Right kidney (tissue), 1 donor: Measurements from ENCODE around the gene S100A1.

Experiments used
- DNase-seq: peaks from one replicate; pipeline ENCODE4 v3.0.0-alpha.2; 2016

The S100A1 gene

DNA sequence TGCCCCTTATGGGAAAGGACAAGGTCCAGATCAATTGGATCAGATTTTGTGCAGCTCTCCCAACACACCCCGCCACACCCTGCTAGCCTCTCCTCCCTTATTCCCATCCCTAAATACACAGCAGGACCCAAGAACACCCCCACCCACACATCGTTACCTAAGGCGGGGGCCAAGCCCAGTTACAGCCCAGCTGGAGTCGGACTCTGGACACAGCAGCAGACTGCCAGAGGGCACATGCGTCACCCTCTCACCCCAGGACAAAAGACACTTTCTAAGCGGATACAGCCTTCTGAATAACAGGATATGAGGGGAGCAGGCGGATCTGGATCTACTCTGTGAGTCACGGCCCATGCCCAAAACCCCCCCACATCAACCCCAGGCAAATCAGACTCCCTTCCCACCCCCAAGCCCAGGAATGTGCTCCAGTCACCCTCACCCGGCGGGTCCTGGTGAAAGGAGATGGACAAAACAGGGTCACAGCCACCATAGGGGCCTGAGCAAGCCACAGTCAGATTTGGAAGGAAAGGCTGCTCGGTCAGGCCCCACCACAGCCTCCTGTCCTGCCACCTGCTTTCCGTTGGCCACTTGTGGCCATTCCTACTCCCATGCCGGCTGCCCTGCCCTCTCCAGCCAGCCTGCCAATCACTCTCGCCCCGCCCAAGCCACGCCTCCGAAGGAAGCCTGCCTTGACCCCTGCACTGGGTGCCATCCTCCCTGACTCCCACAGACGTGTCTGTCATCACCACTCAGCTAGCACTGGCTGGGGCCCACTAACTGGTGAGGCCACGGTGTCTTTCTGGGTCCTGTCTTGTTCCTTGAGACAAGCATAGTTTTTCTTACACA, 19.3 kb upstream of the S100A1 start:
- DNase-seq = peak; percentile 64

DNA sequence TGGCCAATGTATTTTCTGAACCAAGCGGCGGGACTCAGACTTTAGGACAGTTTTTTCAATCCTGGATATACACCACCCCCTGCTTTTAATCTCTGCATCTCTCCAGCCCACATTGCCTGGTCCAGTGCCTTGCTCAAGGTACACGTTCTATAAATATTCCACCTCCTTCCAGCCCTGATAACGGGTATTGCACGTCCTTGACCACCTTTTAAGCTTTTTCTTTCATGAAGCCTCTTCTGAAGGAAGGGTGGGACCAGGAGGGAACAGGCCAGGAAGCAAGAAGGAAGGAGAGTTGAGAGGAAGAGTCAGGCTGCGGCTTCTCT, 18.7 kb upstream of the S100A1 start:
- no peak for DNase-seq

DNA sequence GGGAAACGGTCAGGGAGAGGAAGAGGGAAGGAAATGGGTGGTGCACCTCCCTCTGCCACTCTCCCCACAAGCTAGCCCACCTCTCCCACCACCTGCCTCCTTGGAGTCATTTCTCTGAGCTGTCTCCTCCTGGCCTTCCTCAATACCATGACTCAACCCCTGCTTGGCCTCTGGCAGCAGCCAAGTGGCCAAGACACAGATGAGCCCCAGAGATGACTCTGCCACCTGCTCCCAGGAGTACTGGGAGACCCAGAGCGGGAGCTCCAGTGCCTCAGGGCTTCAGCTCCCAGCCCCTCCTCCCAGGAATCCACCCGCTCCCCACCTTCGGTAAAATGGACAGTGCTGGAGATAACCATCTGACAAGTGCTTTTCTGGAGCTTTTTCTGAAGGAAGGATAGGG, 17.9 kb upstream of the S100A1 start:
- no peak for DNase-seq

DNA sequence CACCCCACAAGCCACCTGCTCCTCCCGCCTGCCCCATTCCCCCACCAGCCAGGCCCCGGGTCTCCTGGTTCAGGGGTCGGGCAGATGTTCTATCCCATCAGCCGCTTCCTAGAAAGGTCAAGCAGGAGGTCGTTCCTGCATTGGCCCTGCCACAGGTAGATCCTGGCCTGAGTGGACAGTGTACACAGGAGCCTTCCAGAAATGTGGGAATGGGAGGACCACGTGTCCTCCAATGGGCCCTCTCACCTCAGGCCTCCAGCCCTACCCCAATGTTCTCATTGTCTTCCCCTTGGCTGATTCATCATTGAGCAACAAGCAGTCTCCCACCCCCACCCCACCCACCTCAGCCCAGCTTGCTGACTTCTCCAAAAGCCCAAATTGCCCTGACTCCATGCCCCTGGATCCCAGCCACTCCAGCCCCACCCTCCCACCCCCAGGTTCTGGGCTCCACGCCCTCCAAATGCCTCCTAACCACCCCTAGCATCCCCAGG, 17.4 kb upstream of the S100A1 start:
- no peak for DNase-seq

DNA sequence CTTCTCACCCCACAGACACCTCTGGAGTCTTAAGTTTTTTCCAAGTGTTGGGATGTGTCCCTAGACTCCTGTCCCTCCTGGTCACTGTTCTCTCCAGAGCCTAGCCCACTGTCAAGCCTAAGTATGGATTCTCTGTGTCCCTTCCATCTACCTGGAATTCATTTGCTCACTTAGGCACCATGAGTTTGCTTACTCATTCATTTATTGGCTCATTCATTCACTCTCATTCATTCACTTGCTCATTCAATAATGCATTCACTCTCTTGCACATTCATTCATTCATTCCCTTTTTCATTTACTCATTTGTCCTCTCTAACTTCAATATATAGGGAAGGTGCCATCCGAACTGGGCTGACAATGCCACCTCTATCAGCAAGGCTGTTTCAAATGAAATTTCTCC, 16.9 kb upstream of the S100A1 start:
- no peak for DNase-seq

DNA sequence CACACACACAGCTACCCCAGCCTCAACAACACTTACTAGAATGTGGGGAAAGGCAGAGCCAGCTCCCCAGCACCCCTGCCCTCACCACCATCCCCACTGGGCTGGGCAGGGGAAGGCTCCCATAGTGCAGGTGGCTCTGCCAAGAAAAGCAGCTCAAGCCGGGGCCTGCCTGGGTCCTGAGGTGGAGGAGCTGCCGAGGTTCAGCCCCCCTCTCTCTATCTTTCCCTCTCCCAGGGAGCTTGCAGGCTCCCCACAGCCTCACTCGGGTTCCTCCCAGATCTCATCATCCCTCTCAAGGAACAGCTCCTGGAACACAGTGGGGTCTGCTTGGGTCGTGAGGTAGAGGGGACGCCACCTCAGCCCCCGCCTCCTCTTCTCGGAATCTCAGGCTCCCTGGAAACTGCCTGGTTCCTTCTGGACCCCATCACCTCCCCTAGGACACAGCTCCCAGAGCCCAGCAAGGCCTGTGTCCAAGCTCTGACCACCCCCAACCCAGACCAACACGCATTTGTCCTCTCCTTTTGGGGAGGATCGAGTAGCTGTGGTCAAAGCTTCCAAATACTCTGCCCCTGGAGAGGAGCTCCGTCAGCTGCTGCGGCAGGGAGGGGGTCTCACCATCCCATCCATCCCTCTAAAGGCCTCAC, 16.0 kb upstream of the S100A1 start:
- peak; percentile 71 for DNase-seq

DNA sequence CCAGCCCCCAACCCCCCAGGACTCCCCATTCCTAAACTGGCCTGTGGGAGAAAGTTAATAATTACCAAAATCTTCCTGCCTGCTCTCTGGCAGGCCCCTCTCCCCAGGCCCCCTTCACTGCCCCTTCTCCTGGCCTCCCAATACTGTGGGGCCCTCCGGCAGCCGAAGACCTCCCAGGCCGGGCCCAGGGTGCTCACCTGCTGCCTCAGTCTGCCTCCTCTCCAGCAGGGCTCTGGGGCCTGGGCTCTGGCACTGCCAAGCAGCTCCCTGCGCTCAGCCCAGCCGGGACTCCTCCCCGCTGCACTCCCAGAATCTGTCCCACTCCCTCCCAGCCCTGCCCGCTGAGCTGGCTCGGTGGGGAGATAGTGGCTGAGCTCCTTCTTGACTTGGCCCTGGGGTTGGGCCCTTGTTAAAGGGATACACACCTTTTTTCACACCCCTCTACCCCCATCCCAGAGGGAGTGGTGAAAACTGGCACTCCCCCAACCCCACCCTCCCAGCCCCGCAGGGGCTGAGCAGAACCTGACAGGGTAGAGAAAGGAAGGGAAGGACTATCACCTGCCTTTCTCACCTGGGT, 15.4 kb upstream of the S100A1 start, which contains the start of gene S100A16:
Gene S100A16, minus strand, starts transcription at position 383 of the 577 bp plus-strand sequence. CDS start 4,986 bp downstream, outside the sequence.
- DNase-seq = peak; percentile 71

DNA sequence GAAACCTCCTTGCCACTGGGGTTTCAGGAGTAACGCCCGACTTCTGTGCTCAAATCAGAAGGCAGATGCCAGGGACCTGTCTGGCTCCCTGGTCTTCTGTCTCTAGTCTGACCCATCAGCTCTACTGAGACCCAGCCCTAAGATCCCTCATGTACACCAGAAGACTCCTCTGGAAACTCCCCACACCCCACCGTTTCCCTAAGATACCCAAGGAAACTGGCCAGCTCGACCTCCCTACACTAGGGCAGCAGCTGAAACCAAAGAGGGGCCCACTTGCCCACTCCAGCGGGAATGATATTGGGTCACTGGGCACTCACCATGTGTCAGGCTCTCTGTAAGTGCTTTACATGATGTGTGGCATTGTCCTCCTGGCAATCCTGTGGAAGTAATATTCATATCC, 14.8 kb upstream of the S100A1 start:
- DNase-seq = no peak

DNA sequence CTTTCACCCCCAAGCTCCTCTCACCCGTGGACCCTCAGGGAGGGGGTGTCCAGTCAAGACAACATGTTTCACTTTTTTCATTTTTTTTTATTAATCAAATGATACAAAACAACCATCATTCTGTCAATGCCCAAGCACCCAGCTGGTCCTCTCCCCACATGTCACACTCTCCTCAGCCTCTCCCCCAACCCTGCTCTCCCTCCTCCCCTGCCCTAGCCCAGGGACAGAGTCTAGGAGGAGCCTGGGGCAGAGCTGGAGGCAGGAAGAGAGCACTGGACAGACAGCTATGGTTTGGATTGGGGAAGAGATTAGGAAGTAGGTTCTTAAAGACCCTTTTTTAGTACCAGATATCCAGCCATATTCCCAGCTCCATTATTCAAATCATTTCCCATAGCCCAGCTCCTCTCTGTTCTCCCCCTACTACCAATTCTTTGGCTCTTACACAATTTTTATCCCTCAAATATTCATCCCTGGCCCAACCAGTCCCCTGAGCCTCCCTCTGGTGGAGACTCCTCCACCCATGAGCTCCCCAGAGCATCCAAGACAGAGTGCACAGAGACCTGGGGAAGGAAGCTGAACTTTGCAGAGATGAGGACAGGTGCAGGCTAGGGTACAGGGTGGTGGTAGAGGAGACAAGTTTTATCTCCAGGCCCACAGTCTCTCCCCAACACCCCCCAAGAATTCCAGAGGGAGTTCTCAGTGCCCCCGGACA, 13.9 kb upstream of the S100A1 start:
- DNase-seq = no peak

DNA sequence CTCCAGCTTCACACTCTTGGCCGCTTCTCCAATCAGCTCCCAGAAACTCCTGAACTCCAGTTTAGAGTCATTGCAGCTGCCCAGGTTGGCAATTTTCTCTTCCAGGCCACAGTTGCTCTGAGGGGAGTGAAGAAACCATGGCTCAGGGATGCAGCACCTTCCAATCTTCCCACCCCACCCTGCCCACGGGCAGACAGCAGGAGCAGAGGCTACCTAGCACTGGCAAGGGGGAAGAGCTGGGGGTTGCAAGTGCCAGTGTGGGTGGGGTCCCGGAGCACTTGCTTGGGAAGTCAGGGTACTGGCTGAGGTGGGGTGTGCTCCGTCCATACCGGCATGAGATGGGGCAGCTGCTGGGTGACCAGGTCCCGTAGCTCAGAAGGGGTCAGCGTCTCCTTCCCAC, 13.3 kb upstream of the S100A1 start:
- DNase-seq = no peak

DNA sequence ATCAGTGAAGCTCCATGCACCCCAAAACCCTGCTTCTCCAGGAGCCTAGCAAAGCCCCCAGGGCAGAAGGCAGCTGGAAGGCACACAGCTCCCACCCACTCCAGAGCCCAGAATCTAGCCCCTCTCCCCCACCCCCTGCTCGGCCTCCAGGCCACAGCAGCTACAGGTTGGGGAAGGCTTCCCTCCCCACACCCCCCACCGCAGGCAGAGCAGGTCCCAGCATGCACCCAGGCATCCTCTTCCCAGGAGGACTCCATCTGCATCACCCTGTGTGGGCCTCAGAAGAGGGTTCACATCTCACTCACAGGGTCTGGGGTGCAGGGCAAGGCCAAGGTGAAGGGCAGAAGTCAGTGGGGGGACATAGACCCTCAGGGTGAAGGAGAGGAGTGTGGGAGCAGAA, 12.8 kb upstream of the S100A1 start:
- DNase-seq = no peak

DNA sequence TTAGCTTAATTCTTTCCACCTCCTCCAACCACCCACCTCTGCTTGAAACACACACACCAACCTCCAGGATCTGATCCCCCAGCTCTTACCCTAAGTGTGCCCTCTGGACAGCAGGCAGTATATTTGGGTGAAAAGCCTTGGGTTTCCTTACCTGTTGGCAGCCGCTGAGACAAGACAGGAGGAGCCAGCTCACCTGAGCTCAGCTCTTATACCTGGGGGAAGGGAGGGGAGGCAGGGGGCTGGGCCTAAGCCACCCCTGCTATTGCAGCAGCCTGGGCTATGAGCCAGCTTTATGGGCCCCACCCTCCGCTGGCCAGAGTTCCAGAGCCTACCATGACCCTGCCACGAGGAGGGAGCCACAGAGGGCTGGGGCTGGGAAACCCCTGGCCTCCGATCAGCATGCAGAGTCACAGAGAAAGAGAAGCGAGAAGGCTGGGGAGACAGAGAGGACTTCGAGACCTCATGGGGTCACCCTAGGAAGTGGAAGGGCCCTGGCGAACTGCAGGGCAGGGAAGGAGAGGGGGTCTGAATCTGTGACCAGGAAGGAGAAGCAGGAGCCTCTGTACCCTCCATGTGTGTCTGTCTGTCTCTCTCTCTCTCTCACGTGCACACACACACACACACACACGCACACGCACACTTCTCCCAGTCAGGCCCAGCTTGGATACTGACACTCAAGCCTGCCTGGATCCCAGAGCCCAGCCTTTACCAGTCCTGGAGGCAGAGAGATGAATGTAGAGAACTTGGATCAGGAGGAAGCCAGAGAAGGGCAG, 11.9 kb upstream of the S100A1 start, which contains the start of gene S100A14:
Gene S100A14, minus strand, starts transcription at position 182 of the 773 bp plus-strand sequence. CDS start 467 bp downstream, outside the sequence.
- DNase-seq = no peak

DNA sequence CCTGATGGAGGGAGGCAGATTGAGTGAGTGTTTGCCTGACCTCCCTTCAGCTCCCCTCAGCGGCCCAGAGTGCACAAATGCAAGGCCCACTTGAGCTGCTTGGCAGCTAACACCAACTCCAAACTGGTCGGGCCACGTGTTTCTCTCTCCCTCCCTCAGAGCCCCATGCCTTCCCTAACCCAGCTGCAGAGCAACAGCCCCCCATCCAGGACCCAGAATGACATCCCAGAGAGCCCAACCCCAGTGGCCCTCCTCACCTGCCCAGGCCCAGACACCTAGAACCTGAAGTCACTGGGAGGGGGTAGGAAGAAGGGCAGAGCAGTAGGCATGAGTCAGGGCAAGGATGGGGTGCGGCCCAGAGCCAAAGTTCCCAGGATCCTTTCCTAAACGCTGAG, 11.3 kb upstream of the S100A1 start:
- no peak for DNase-seq

DNA sequence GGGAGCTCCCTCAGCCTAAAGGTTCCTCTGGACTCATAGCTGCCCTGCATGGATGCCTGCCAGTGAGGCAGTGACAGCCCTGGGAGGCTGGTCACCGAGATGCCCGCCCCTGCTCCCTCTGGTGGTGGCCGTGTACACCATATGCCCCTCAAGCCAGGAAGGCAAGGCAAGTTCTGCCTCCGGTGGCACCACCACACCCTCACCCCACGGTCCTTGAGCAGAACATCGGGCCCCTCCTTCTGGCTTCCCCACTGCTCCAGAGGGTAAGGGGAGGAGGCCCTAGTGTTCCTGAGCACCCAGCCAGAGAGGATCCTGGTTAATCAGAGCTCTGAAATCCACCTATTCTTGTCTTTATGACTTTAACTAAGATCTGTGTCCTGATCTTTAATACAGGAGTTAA, 10.6 kb upstream of the S100A1 start:
- DNase-seq = no peak

DNA sequence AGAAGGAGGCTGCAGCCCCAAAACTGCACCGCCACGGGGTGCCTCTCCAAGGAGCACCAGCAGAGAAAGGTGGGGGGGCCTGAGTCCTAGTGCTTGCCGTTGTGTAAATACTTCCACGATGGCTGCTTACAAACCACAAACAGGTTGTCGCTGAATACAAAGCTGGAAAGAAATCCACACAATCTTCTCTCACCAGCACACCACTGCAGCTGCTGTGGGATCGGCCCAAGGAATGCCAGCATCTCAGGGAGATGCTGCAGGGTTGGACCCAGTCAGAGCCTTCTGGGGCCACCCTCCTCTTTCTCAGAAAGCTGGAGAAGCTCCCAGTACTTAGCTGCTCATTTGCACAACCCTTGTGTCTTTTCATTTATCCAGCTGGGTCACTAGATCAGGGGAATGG, 9.1 kb upstream of the S100A1 start:
- DNase-seq = no peak

DNA sequence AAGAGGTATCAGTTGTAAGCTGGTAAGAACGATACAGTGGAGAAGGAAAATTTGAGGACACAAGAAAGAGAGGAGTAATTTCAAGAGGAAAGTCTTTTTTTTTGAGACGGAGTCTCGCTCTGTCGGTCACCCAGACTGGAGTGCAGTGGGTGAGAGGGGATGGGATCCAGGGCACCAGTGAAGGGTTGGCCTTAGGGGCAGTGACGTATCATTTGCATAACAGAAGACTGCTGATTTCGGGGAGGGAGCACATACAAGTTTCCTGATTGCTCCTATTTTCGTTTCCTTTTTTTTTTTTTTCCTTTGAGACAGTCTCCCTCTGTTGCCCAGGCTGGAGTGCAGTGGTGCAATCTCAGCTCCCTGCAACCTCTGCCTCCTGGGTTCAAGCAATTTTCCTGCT, 5.1 kb upstream of the S100A1 start:
- no peak for DNase-seq

DNA sequence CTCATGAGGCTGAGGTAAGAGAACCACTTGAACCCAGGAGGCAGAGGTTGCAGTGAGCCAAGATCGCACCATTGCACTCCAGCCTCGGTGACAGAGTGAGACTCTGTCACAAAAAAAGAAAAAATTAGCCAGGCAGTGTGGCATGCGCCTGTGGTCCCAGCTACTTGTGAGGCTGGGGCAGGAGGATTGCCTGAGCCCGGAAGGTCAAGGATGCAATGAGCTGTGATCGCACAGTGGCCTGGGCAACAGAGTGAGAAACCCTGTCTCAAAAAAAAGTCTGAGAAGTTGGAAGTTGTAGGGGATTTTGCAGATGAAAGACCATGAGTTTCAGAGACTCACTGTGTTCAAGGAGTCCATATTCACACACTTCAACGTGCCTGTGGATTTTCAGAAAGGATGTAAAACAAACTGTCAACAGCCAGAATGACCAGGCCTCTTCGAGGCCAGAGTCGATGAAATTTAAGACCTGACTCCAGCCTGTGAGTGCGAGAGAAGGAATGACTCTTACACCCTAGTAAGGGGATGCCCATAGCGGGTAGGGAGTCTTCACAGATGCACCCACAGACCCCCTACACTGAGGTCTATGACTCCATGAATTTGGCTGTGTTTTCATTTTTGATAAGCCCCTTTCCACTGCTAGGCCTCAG, 3.1 kb upstream of the S100A1 start:
- DNase-seq = no peak

DNA sequence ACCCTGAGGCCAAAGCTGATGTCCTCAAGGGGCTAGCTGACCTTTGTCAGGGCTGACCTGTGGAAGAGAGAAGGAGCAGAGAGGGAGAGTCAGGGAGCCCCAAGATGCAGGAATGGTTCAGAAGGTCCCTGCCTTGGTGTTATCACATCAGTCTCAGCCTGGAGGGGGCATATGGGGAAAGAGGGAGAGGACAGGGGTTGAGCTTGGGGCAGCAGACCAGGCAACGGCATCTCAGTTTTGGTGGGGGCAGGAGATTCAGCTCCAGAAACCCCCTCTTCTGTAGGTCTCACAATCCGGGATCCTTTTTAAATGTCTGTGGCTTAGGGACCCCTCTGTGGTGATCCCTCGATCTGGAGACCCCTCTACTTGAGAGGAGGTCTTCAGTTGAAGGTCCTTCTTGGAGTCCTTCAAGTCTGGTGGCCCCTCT, 1.7 kb upstream of the S100A1 start:
- no peak for DNase-seq

DNA sequence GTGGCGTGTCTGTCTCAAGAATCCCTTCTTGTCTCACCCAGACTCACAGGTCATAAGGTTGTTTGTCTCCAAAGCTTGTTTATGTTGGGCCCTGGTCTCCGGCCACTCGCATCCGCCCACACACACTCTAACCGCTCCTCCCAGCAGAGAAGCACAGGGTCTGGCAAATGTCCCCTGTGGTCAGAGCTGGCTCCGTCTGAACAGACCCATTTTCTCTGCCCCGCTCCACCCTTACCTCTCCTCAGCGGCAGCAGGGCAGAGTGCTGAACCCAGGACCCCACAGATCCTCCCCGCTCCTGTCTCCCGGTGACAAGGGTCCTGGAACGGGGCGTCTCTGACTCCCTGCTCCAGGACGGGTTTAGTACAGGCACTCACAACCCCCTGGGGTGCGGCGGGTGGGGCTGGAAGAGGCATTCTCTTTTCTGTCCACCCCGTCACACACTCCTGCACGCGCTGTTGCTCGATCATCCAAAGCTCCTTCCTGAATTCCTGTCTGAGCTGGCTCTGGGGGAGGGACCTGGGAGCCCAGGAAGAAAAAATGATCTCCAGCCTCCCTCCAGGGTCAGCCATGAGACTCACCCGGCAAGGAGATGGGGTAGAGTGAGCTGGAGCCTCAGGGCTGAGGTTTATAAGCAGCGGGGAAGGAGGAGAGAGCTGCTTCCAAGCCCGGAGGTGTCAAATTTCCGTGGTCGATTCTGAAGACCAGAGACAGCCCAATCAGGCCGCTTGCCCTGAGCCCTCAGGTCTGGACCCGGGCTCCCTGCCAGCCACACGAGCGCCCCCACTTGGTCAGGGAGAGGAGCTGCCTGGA, 1.1 kb upstream of the S100A1 start, which contains the start of gene S100A13:
Gene S100A13, minus strand, starts transcription at position 602 of the 811 bp plus-strand sequence. CDS start 1,033 bp downstream, outside the sequence.
- peak; percentile 91 for DNase-seq

DNA sequence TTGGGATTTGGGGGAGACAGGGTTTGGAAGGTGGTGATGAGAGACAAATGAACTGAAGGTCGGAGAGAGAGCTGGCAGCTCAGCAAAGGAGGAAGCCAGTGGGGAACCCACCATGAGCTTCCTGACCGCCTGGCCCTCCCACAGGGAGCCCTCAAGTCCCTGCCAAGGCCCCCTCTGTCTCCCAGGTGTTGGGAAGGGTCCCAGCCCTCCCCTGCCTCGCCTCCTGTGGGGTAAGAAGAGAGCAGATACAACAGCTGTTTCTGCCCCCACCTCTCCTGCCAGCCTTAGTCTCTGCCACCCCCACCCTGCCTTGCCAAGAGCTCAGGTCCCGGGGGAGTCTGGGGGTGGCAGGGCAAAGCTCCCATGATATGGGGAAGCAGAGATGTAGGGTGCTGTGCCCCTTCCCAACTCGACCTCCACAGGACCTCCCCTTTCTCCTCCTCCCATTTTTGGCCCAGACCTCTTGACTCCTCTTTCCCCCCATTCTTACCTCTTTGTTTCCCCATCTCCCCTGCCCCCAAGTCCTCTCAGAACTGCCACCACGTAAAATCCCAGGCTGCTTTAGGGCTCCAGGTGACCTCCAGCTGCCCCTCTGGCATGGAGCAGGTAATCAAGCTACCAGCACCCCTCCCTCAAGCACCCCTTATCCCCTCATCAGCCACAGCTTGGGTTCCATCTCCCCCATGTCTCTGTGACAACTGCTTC, 556 bp downstream of the S100A1 start:
- DNase-seq = no peak
